GM12801 (cell line): ENCODE data around the gene SMAD4.

Experiments
- TF ChIP-seq, protein P1 (sequence below): IDR thresholded peaks from one replicate; pipeline ENCODE4 v1.5.1; 2011; ENCODE audit warnings: control low read depth; ENCODE audit not compliant: insufficient read length; ENCODE audit errors: extremely low read depth

The SMAD4 gene

DNA sequence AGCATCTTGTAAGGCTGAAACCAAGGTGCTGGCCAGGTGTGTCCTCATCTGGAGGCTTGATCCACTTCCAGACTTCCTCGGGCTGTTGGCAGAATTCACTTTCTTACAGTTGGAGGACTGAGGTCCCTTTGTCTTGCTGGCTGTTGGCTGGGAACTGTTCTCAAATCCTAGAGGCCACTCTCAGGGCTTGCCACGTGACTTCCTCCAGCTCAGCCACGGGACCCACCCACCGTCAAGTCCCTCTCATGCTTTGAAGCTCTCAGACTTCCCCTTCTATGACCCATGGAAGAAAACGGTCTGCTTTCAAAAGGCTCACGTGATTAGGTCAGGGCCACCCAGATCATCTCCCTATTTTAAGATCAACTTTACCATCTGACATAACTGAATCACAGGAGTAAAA, 77.1 kb downstream of the SMAD4 start:
- TF ChIP-seq, protein P1, sequence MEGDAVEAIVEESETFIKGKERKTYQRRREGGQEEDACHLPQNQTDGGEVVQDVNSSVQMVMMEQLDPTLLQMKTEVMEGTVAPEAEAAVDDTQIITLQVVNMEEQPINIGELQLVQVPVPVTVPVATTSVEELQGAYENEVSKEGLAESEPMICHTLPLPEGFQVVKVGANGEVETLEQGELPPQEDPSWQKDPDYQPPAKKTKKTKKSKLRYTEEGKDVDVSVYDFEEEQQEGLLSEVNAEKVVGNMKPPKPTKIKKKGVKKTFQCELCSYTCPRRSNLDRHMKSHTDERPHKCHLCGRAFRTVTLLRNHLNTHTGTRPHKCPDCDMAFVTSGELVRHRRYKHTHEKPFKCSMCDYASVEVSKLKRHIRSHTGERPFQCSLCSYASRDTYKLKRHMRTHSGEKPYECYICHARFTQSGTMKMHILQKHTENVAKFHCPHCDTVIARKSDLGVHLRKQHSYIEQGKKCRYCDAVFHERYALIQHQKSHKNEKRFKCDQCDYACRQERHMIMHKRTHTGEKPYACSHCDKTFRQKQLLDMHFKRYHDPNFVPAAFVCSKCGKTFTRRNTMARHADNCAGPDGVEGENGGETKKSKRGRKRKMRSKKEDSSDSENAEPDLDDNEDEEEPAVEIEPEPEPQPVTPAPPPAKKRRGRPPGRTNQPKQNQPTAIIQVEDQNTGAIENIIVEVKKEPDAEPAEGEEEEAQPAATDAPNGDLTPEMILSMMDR: no peak

DNA sequence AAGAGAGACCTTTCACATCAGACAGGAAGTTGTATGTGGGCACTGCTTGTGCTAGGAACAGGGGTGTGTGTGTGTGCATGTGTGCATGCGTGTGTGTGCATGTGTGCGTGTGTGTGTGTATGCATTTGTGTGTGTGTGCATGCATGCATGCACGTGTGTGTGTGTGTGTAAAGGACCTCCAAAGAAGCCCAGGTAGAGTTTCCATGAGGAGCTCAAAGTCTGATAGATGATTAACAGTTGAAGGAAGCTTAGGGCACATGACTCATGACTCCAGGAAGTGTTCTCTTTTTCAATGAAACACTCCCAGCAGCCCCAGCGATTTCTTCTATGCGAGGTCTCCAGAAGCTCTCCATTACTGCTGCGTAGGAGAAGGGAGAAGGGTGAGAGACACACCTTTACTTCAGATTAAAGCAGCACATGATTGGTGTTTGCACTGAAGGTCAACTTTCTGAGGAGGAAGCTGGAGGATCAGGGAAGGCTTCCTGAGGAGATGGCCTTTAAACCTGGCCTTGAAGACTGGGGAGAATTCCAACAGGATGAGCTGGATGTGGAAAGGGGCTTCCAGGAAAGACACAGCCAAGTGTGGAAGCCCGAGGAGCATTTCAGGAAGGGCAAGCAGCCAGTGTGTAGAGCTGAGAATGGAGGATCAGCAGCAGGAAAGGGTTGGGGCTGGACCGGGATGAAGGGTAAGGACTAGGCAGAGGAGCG, 77.7 kb downstream of the SMAD4 start:
- TF ChIP-seq, protein P1: no peak

DNA sequence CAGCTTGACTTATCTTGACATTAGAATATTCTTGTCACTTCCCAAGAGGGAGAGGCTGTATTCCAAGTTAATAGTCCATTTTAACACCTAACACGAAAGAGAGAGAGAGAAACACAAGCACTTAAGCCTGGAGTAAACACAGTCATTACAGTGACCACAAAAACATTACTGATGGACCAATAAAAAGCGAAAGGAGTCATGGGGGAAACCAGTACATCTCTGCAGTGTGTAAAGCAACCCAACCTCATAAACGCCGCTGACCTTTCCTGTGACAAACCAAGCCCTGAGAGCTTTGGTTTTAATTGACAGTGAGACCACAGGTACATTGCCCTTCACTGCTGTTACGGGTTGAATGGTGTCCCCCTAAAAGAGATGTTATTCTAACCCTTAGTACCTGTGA, 78.3 kb downstream of the SMAD4 start:
- TF ChIP-seq, protein P1: no peak

DNA sequence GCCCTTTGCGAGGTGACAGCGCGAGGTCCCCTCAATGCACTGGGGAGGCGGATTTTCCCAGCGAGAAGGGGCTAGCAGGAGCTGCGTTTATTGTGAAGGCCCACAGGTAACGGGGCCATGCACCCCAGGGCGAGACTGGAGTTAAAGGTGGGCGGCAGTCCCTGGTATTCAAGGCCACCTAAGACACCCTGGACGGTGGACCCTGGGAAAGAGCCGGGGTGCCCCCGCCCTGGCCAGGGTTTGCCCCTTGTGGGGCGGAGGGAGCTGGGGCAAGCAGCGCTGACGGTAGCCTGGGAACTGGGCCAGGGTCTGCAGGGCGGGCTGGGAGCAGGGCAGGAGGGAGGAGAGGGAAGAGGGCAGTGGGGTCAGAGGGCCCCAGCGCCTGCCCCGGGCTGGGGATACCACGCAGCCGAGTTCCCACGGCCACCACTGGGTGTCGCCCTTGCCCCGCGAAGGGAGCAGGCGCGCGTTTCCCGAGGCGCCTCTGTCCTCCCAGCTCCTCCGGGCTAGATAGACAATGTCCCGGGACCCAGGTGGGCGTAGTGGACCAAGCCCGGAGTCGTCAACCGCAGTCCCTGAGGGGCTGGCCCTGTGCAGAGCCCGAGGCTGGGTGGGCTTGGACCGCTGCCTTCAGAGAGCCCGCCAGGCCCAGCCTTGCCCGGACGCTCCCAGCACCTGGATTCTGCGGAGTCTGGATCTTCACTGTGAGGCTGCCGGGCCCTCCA, 80.2 kb downstream of the SMAD4 start:
- TF ChIP-seq, protein P1: no peak

DNA sequence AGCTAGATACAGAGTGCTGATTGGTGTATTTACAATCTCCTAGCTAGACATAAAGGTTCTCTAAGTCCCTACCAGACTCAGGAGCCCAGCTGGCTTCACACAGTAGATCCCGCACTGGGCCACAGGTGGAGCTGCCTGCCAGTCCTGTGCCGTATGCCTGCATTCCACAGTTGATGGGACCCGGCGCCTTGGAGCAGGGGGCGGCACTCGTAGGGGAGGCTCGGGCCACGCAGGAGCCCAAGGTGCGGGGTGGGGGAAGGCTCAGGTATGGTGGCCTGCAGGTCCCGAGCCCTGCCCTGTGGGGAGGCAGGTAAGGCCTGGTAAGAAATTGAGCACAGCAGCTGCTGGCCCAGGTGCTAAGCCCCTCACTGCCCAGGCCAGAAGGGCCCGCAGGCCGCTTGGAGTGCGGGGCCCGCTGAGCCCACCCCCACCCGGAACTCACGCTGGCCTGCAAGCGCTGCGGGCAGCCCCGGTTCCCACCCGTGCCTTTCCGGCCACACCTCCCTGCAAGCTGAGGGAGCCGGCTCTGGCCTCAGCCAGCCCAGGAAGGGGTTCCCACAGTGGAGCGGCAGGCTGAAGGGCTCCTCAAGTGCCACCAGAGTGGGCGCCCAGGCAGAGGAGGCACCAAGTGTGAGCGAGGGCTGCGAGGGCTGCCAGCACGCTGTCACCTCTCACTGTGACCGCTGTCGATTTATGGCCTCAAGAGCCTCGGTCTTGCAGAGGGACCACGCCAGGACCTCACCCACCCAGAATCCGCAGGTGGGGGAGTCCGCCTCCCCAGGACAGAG, 91.0 kb downstream of the SMAD4 start:
- TF ChIP-seq, protein P1: no peak

DNA sequence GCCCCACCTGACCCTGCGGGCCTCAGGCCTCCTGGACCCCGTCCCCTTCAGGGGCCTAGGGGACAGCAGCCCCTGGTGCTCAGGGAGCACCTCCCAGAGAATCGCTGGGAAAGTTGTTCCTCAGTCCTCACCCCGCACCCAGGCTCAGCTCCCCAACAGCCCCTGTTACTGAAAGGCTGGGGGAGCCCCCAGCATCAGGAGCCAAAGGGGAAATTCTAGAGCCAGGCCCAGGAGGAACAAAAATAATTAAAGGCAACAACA, 91.5 kb downstream of the SMAD4 start:
- TF ChIP-seq, protein P1: no peak

DNA sequence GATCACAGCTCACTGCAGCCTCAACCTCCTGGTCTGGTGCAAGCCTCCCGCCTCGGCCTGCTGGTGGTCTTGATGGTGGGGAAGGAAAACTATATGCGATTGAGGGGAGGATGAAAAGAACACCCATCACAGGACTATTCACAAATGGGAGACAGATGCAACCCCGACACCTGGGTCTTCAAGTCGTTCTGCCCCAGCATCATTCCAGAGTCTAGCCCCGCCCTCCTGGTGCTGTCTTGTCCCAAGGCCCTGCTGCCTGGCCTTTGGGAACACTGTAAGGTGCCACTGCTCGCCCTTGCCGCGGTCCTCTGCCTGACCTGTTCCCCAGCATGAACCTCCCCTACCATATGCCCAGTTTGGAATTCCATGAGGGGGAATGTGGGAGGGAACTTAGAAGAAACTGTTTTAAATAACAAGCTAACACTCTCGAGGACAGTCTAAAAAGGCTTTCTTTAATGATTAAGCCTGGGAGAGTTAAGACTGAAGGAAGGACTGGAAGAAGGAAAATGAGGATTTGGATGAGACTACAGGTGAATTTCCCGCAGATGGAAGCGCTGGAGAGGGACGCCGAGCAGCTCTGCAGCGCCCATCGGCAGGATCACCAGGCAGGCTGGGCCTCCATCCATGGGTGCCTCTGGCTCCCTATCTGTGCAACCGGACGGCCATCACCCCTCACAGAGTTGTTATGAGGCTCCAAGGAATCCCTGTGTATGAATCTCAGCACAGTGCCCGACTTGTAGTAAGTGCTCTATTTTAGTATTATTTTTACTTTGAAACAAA, 92.4 kb downstream of the SMAD4 start:
- TF ChIP-seq, protein P1: no peak
